HepG2 (cell line): ENCODE data around the gene WDR93. TPM values are rescaled to one million over a fixed set of nuclear protein-coding genes. Genes with fewer than 3 reads are reported as not detected.
A peak's percentile ranks its signal among the peaks of the same experiment; 100 is the strongest.

Experiments
- AHR ChIP-seq: IDR thresholded peaks from 2 replicates; pipeline ENCODE4 v1.6.1; 2018; ENCODE audit warnings: missing genetic modification reagents, missing compliant biosample characterization
- BRF2 ChIP-seq: sonication (generic); formaldehyde crosslinking; IDR thresholded peaks from 2 replicates; pipeline ENCODE4 v1.8.1; 2022; ENCODE audit warnings: mild to moderate bottlenecking, missing genetic modification reagents
- CENPBD1 ChIP-seq: sonication (generic); formaldehyde crosslinking; IDR thresholded peaks from 2 replicates; pipeline ENCODE4 v1.8.0; 2022; ENCODE audit warnings: missing genetic modification reagents, low read depth, mild to moderate bottlenecking, borderline replicate concordance
- EP300 ChIP-seq, 3 experiments: sonication (generic) in 1 of 3; formaldehyde crosslinking in 1 of 3; IDR thresholded peaks; 2 replicates each; pipeline versions ENCODE4 v1.5.1 to v1.6.1; 2011 to 2020; ENCODE audit warnings: low read depth in 2 of 3, low read length in 2 of 3, borderline replicate concordance in 1 of 3, improper control_type of control experiment in 1 of 3, mild to moderate bottlenecking in 1 of 3, missing genetic modification reagents in 1 of 3, moderate library complexity in 1 of 3
- FOXA1 ChIP-seq, 2 experiments: fragments of 450-650 bp in 1 of 2; sonication (generic) in 1 of 2; formaldehyde crosslinking in 1 of 2; IDR thresholded peaks; 2 replicates each; pipeline versions ENCODE4 v1.4.0 to v1.6.1; 2016 to 2020; ENCODE audit warnings: missing genetic modification reagents in 1 of 2
- MLLT10 ChIP-seq: sonication (generic); formaldehyde crosslinking; IDR thresholded peaks from 2 replicates; pipeline ENCODE4 v1.4.0; 2020; ENCODE audit warnings: missing genetic modification reagents
- MTF1 ChIP-seq: sonication (generic); formaldehyde crosslinking; IDR thresholded peaks from 2 replicates; pipeline ENCODE4 v1.5.0; 2020; ENCODE audit warnings: missing genetic modification reagents
- MYPOP ChIP-seq: sonication (generic); formaldehyde crosslinking; IDR thresholded peaks from 2 replicates; pipeline ENCODE4 v1.8.1; 2023; ENCODE audit warnings: mild to moderate bottlenecking, moderate library complexity, missing genetic modification reagents
- NCOA2 ChIP-seq: sonication (generic); formaldehyde crosslinking; IDR thresholded peaks from 2 replicates; pipeline ENCODE4 v1.8.0; 2022; ENCODE audit warnings: inconsistent platforms
- RNF2 ChIP-seq: fragments of 450-650 bp; conservative IDR thresholded peaks from 2 replicates; pipeline ENCODE4 v1.6.1; 2016; ENCODE audit warnings: low read depth
- SMAD1 ChIP-seq: sonication (generic); formaldehyde crosslinking; IDR thresholded peaks from 2 replicates; pipeline ENCODE4 v1.4.0; 2020; ENCODE audit warnings: missing genetic modification reagents, low read depth, mild to moderate bottlenecking, borderline replicate concordance
- ZBED4 ChIP-seq: sonication (generic); formaldehyde crosslinking; IDR thresholded peaks from 2 replicates; pipeline ENCODE4 v1.4.0; 2020; ENCODE audit warnings: missing genetic modification reagents, borderline replicate concordance
- ZBTB49 ChIP-seq: sonication (generic); formaldehyde crosslinking; IDR thresholded peaks from 2 replicates; pipeline ENCODE4 v1.4.0; 2020; ENCODE audit warnings: missing genetic modification reagents, borderline replicate concordance
- ZBTB7A ChIP-seq: sonication (generic); formaldehyde crosslinking; IDR thresholded peaks from 2 replicates; pipeline ENCODE4 v1.8.0; 2022; ENCODE audit warnings: mild to moderate bottlenecking, missing genetic modification reagents
- ZNF136 ChIP-seq: sonication (generic); formaldehyde crosslinking; IDR thresholded peaks from 2 replicates; pipeline ENCODE4 v1.8.1; 2022; ENCODE audit warnings: low read depth, mild to moderate bottlenecking, moderate library complexity, missing genetic modification reagents
- ZNF282 ChIP-seq: fragments of 450-650 bp; IDR thresholded peaks from 2 replicates; pipeline ENCODE4 v1.6.1; 2018; ENCODE audit not compliant: partially characterized antibody
- ZNF382 ChIP-seq: sonication (generic); formaldehyde crosslinking; IDR thresholded peaks from 2 replicates; pipeline ENCODE4 v1.5.0; 2020; ENCODE audit warnings: missing genetic modification reagents, mild to moderate bottlenecking, borderline replicate concordance
- ZNF512 ChIP-seq: sonication (generic); formaldehyde crosslinking; IDR thresholded peaks from 2 replicates; pipeline ENCODE4 v1.4.0; 2020; ENCODE audit warnings: mild to moderate bottlenecking, missing genetic modification reagents
- ZNF607 ChIP-seq: sonication (generic); formaldehyde crosslinking; IDR thresholded peaks from 2 replicates; pipeline ENCODE4 v1.5.1; 2020; ENCODE audit warnings: missing genetic modification reagents, mild to moderate bottlenecking, borderline replicate concordance
- polyA plus RNA-seq, 8 experiments: library from polyadenylated mRNA; depleted of rRNA in 3 of 8; stranded (reverse) in 7 of 8; unstranded in 1 of 8; fragments of >200 nt; fragmentation: Illumina TruSeq in 4 of 8; extraction: Trizol in 4 of 8; gene quantifications; 2 replicates each; pipeline versions ENCODE4 v1.2.1 to v1.2.3, GENCODE V29; 2011 to 2016; ENCODE audit warnings: low read depth in 4 of 8, missing spikeins in 1 of 8, mixed read lengths in 1 of 8; ENCODE audit not compliant: insufficient read depth in 1 of 8
- total RNA-seq, 5 experiments: library from RNA; depleted of rRNA; stranded (reverse); fragments of >200 nt; fragmentation: Illumina TruSeq; extraction: Trizol; gene quantifications; 2 replicates each; pipeline ENCODE4 v1.2.3, GENCODE V29; 2016; ENCODE audit warnings: low read depth in 1 of 5

The WDR93 gene
- total and polyA plus RNA-seq, 2 of the 13 experiments (the other 11 are each of a cell fraction or from before 2014, with no cell fraction given) = 0.07 TPM; not detected in 1

- TF ChIP-seq NCOA2 (CRISPR knock-in tag) (0 out of 2 replicates have a peak, but pooled peaks have one; percentile 14), ZNF282 (no peak), FOXA1 (IDR thresholded peaks at IDR 0.05) (no peak), FOXA1 (CRISPR knock-in tag; IDR thresholded peaks at IDR 0.05) (peak; percentile 45; the same call in 1 of the 2 replicates), ZNF512 (CRISPR knock-in tag) (no peak), AHR (no peak), ZBTB49 (CRISPR knock-in tag) (no peak), EP300 (IDR thresholded peaks at IDR 0.05; ENCODE audit: low read depth in 2 of 2, low read length in 2 of 2) (peak in 1 of 2 experiments; percentile 70; a peak in 1 of 4 replicates), EP300 (CRISPR knock-in tag; IDR thresholded peaks at IDR 0.05; ENCODE audit: borderline replicate concordance) (no peak), ZBTB7A (CRISPR knock-in tag) (no peak), ZNF382 (CRISPR knock-in tag) (no peak), ZNF607 (CRISPR knock-in tag) (no peak), MLLT10 (no peak), RNF2 (no peak), MYPOP (no peak), MTF1 (no peak), BRF2 (no peak), SMAD1 (CRISPR knock-in tag) (no peak), ZBED4 (CRISPR knock-in tag) (no peak), ZNF136 (CRISPR knock-in tag) (no peak), CENPBD1 (no peak)
Observed at GRCh38 chr15:89674526-89674925, 16.1 kb upstream of the WDR93 start (continued).
